ENCODE data around the gene CCDC136.

Gene CCDC136

DNA sequence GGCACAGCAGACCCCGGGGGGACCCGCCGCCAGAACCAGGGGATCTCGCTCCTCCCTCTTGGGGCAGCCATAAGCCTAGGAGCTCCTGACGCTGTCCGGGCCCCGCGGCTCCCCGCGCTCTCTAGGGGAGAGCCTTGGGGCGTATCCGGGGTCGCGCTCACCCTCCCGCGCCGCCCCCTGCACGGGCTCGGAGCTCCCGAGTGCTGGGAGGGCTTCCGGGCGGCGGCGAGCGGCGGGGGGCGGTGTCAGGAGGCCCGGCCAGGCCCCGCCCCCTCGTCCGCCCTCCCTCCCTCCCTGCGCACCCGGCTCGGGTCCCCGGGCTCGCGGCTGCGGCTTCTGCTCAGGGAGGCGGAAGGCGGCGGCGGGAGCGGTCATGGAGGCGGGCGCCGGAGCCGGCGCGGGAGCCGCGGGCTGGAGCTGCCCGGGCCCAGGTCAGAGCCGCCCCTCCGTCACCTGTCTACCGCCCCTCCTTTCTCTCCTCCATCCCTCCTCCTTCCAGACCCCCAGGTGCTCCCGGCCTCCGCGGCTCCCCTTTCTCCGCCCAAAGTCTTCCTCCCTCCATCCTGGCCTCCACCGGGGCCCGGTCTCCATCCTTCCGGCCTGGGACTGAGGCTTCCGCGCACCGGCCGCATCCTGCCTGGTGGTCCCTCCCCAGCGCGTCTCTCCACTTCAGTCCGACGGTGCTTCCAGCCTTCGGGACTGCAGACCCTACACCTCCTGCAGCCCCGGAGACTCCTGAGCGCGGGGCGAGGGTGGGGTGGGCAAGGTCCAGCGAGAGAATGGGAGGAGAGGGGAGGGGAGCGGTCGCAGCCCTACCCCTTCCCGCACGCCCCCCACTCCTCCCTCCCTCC, at the start of gene CCDC136:
TSS of gene CCDC136 (plus strand) at position 848 of the 851 bp plus-strand sequence. CDS start 444 bp downstream, outside the sequence.
- peak; percentile 76 for DNase-seq (ENCODE audit: low read depth)

GRCh38 chr7:128742206-128742605, 49.6 kb upstream of the CCDC136 start:
- DNase-seq (ENCODE audit: low read depth) = peak; percentile 83

GRCh38 chr7:128743112-128743772, 48.5 kb upstream of the CCDC136 start:
- peak; percentile 23 for DNase-seq (ENCODE audit: low read depth)

DNA sequence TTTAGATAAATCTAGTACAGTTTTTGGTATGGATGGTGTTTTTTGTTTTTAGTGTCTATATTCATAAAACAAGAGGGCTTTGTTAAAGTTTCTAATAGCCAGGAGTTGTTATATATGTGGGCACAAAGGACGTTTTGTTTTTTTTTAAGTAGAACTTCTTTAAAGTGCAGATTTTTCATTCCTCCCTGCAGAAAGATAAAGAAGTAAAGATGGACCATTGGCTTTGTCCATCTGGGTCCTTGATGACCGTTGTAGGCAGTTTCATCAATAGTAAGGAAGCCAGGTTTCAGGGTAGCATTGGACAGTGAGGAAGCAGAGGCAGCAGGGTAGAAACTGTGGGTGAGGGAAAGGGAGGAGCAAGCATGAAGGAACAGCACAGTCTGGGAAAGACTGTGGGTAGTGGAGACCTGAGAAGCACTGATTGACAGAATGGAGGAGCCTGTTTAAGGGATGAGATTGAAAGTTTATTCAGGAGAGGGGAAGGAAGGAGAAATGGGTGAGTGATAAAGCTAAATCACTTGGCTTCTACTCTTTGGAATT, 47.3 kb upstream of the CCDC136 start:
- DNase-seq (ENCODE audit: low read depth) = no peak

DNA sequence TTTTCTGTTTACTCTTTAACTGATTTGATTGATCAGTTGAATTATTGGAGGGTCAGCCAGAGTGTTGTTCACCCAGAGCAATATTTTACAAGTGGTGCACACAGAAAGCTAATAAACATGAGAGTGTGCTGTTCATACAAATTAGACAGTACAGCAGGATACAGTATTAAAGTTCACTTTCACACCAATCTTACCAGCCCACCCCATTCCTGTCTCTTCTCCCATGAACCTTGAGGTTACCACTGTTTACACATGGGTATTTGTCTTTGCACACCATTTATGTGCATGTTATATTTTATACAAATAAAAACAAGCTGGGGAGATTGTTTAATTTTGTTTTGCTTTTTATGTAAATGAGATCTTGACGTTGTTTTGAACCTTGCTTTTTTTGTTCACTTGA, 46.1 kb upstream of the CCDC136 start:
- DNase-seq (ENCODE audit: low read depth) = no peak

DNA sequence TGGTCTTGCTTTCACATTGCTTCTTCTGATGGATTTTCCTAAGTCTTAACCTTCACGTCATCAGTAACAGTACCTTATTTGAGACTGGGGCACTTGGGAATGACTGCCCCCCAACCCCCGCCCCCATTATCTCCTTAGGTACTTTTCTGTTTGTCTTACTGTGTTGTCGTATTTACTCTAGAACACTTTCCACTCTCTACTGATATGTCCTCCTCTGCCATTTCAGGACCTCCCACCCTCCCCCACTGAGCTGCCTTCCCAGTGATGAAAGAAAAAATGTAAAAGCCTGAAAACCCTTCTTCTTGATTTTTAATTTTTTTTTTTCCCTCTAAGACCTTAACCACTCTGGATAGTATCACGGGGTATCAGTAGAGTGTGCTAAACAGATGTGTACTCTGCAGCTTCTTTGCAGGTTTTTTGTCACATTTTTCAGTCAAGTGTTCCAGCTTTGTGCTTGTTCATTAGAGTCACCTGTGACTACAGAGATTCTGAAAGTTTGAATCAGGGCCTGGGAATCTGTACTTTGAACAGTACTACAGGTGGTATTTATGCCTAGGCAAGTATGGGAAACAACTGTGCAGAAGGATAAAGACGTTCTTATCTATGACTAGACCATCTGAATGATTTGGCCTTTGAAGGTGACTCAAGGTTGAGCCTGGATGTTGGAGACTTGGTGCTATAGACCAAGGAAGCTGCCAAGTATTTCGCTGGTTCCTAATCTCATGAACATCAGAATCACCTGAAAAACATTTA, 44.3 kb upstream of the CCDC136 start:
- no peak for DNase-seq (ENCODE audit: low read depth)

GRCh38 chr7:128752251-128752650, 39.5 kb upstream of the CCDC136 start:
- DNase-seq (ENCODE audit: low read depth) = no peak

GRCh38 chr7:128755075-128755818, 36.5 kb upstream of the CCDC136 start:
- DNase-seq (ENCODE audit: low read depth) = no peak

- peak; percentile 98 for DNase-seq (ENCODE audit: low read depth)
These were observed 35.8 kb upstream of the CCDC136 start for GRCh38 chr7:128755819-128756476.

DNA sequence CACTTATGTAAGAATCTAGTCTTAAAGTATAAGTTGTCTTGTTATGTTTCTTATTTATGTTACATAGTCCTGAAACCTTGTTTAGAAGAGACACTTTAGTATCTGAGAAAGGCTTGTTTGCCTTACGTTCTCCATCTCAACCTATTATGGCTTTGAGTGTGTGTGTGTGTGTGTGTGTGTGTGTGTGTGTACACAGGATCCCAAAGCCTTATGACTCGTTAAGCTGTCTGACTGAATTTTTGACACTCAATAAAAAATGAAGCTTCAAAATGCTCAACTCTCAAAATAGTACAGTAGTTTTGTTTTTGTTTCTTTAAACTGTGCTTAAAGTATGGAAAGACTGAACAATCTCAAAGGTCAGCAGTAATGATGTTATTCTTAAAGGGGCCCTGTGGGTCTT, 34.6 kb upstream of the CCDC136 start:
- DNase-seq (ENCODE audit: low read depth) = peak; percentile 81

DNA sequence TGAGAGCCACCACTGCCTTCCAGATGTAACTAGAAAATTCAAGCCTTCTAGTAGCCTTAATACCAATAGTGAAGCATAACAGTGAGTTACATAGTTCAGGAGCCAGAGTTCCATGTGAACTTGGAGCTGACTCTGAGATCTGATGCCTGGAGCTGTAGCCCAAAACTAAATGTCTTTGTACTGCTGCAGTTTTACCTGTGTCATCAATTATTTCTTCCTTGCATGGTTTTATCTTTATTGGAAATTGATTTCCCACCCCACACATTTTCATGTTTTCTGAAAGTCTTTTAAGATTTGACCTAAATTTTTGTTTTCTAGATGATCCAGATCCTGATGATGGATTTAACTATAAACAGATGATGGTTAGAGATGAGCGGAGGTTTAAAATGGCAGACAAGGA, 33.2 kb upstream of the CCDC136 start:
- no peak for DNase-seq (ENCODE audit: low read depth)

DNA sequence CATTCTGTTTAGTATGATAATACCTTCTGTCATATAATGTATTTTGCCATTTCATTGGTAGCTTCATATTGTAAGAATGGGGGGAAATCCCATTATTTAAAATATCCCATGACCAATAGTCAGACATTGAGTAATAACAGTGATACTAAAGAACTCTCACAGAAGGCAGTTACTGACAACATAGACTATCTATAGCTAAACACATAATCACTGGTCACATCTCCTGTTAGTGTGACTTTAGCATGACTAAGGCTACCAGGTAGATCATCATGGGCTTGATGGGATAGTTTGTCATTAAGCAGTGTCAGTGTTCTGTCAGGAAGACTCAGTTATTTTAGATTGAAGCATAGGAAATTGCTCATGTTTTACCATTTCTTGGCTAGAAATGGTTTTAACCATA, 32.5 kb upstream of the CCDC136 start:
- DNase-seq (ENCODE audit: low read depth) = no peak

DNA sequence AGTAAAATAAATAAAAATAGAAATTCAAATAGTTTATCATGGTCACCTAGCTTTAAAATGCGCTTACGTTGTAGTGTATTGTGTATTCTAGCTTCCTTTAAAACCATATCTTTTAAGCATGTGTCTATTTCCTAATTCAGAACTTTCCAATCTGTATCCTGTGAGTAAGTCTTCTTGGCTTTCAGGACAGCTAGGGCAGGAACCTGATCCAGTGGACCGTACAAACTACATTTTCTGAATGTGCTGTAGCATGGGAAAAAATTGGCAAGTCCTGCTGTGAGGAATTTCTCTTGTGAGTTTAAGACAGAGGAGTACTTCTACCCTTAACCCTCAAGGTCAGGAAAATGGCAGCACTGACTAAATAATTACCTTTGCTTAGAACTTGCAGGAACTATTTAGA, 28.2 kb upstream of the CCDC136 start:
- DNase-seq (ENCODE audit: low read depth) = no peak

GRCh38 chr7:128767475-128768110, 24.2 kb upstream of the CCDC136 start:
- no peak for DNase-seq (ENCODE audit: low read depth)

GRCh38 chr7:128770233-128770632, 21.5 kb upstream of the CCDC136 start:
- DNase-seq (ENCODE audit: low read depth) = no peak

- DNase-seq (ENCODE audit: low read depth) = no peak
These were observed 18.2 kb upstream of the CCDC136 start for GRCh38 chr7:128773604-128774003.

GRCh38 chr7:128774029-128774689, 17.6 kb upstream of the CCDC136 start:
- DNase-seq (ENCODE audit: low read depth) = no peak

GRCh38 chr7:128774921-128775320, 16.8 kb upstream of the CCDC136 start:
- no peak for DNase-seq (ENCODE audit: low read depth)

- DNase-seq (ENCODE audit: low read depth) = peak; percentile 23
These were observed 15.9 kb upstream of the CCDC136 start, which contains the start of gene OPN1SW for GRCh38 chr7:128775744-128776474. Gene OPN1SW, minus strand, starts transcription at chr7:128775794. Its CDS starts 13 bp downstream, at chr7:128775781.
